Stimulated activated naive B cell treated with anti-CD40 and anti-IgM and Interleukin-4, amounts not matched to agents 10 μg/mL and 1 μg/mL and 100 μg/mL, for 72 hours (primary cell): ENCODE measurements around the gene MYH6.
"Not testable (repeated sequence)": the region's sequence is repeated elsewhere in the genome, so short reads cannot be mapped to it uniquely, and the experiment has no call there.

Source experiments
- ATAC-seq, 2 donors: fragments of 150-1000 bp; cut with Tn5 transposase; replicated peaks; 2 replicates each; pipeline ENCODE4 v1.10.0; 2021; ENCODE audit warnings: moderate library complexity in 1 of 2
- DNase-seq: peaks from one replicate; pipeline ENCODE4 v3.0.0; 2021
- H3K27ac Mint-ChIP-seq: one replicate; pipeline ENCODE4 v1.8.0; 2022; ENCODE audit warnings: mild to moderate bottlenecking, mixed read lengths
- H3K27me3 Mint-ChIP-seq, 2 donors: one replicate each; pipeline ENCODE4 v1.8.0; 2022; ENCODE audit warnings: mixed read lengths in 2 of 2
- H3K36me3 Mint-ChIP-seq, 2 donors: one replicate each; pipeline ENCODE4 v1.8.0; 2022; ENCODE audit warnings: mixed read lengths in 2 of 2, mild to moderate bottlenecking in 1 of 2
- H3K4me1 Mint-ChIP-seq, 2 donors: one replicate each; pipeline ENCODE4 v1.8.0; 2022; ENCODE audit warnings: mixed read lengths in 2 of 2, mild to moderate bottlenecking in 1 of 2
- H3K4me3 Mint-ChIP-seq, 2 donors: one replicate each; pipeline ENCODE4 v1.8.0; 2022; ENCODE audit warnings: mild to moderate bottlenecking in 2 of 2, mixed read lengths in 2 of 2, moderate library complexity in 1 of 2
- H3K9me3 Mint-ChIP-seq, 2 donors: one replicate each; pipeline ENCODE4 v1.8.0; 2022; ENCODE audit warnings: mixed read lengths in 2 of 2, mild to moderate bottlenecking in 1 of 2

MYH6 gene

GRCh38 chr14:23407516-23408306 lies at the start of gene MYH6:
Gene MYH6, minus strand, starts transcription at chr14:23408273. Its CDS starts 1,050 bp downstream, at chr14:23407223.
- Mint-ChIP-seq H3K9me3 (no peaks in the 10 kb centered on the region), H3K36me3 (no peaks in the 10 kb centered on the region), H3K27ac (no peak within 1 kb of the TSS), H3K4me3 (no peak within 1 kb of the TSS), H3K4me1 (peaks cover 26 to 27% of the 10 kb centered on the region in 2 donors), H3K27me3 (peaks cover 71 to 77% of the 10 kb centered on the region in 2 donors)
- ATAC-seq, result no peak
- no peak for DNase-seq

- H3K9me3 Mint-ChIP-seq, DNase-seq, ATAC-seq, H3K27ac Mint-ChIP-seq, H3K4me1 Mint-ChIP-seq, H3K36me3 Mint-ChIP-seq, H3K4me3 Mint-ChIP-seq: not testable (repeated sequence)
- peaks cover 35 to 39% of the 10 kb centered on the region in 2 donors for H3K27me3 Mint-ChIP-seq
Measured at GRCh38 chr14:23456883-23457586, 49.0 kb upstream of the MYH6 start.

- H3K9me3 Mint-ChIP-seq, result no peaks in the 10 kb centered on the region
- H3K36me3 Mint-ChIP-seq, result no peaks in the 10 kb centered on the region
- H3K27ac Mint-ChIP-seq, result no peak overlapping the region
- ATAC-seq (no peak), DNase-seq (no peak)
- H3K4me1 Mint-ChIP-seq, result no peaks in the 10 kb centered on the region
- H3K27me3 Mint-ChIP-seq, result peaks cover 42 to 45% of the 10 kb centered on the region in 2 donors
- H3K4me3 Mint-ChIP-seq, result no peak overlapping the region
Measured at GRCh38 chr14:23454445-23454856, 46.4 kb upstream of the MYH6 start.

DNA sequence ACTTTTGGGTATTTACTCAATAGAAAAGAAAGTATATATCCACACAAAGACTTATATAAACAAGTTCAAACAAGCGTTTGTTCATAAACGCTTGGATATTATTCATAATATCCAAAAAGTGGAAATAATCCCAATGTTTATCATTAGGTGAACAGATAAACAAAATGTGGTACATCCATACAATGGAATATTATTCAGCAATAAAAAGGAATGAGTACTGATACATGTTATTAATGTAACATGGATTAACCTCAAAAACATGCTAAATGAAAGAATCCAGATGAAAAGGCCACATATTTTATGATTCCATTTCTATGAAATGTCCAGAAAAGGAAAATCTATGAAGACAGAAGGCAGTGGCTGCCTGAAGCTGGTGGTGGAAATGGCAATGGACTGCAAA lies 44.2 kb upstream of the MYH6 start:
- no peaks in the 10 kb centered on the region for H3K4me1 Mint-ChIP-seq
- no peak for ATAC-seq
- no peaks in the 10 kb centered on the region for H3K9me3 Mint-ChIP-seq
- H3K36me3 Mint-ChIP-seq, result no peaks in the 10 kb centered on the region
- no peak for DNase-seq
- no peak overlapping the region for H3K27ac Mint-ChIP-seq
- peaks cover 40 to 46% of the 10 kb centered on the region in 2 donors for H3K27me3 Mint-ChIP-seq
- no peak overlapping the region for H3K4me3 Mint-ChIP-seq

DNA sequence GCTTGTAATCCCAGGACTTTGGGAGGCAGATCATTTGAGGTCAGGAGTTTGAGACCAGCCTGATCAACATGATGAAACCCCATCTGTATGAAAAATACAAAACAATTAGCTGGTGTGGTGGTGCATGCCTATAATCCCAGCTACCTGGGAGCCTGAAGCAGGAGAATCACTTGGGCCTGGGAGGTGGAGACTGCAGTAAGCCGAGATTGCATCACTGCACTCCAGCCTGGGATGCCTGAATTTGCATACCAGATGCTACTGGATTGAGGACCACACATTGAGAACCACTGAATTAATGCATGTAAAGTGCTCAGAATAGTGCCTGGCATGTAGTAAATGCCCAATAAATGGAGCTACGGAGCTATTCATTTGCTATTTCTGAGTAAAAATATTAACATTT lies 42.3 kb upstream of the MYH6 start:
- Mint-ChIP-seq H3K9me3 (no peaks in the 10 kb centered on the region), H3K4me1 (no peaks in the 10 kb centered on the region), H3K27ac (no peak overlapping the region), H3K36me3 (no peaks in the 10 kb centered on the region), H3K4me3 (no peak overlapping the region), H3K27me3 (peaks cover 40 to 46% of the 10 kb centered on the region in 2 donors)
- DNase-seq, result no peak
- ATAC-seq, result no peak

DNA sequence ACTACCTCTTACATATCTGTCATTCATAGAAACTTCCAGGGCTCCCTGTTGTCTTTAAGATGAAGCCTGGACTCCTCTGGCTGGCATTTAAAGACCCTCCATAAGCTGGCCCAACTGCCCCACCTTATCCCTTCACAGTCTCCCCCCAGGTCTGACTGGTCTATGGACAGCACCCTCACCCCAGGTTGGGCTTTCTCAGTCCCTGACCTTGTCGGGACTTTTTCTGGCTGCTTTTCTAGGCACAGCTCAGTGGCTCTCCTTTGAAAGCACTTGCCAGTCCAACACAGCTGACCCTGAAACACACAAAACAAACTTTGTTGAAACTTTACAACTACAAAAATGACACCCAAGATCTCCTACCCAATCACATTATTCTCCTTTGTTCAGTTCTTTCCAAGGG lies 41.2 kb upstream of the MYH6 start:
- Mint-ChIP-seq H3K36me3 (no peaks in the 10 kb centered on the region), H3K27me3 (peaks cover 30 to 38% of the 10 kb centered on the region in 2 donors), H3K9me3 (no peaks in the 10 kb centered on the region), H3K27ac (no peak overlapping the region), H3K4me1 (no peaks in the 10 kb centered on the region), H3K4me3 (no peak overlapping the region)
- no peak for DNase-seq
- ATAC-seq, result no peak

GRCh38 chr14:23447361-23448350 lies 39.6 kb upstream of the MYH6 start:
- ATAC-seq, result no peak
- H3K36me3 Mint-ChIP-seq, result no peaks in the 10 kb centered on the region
- no peaks in the 10 kb centered on the region for H3K9me3 Mint-ChIP-seq
- DNase-seq, result no peak
- no peak overlapping the region for H3K27ac Mint-ChIP-seq
- no peak overlapping the region for H3K4me3 Mint-ChIP-seq
- H3K27me3 Mint-ChIP-seq, result peaks cover 33 to 34% of the 10 kb centered on the region in 2 donors
- H3K4me1 Mint-ChIP-seq, result no peaks in the 10 kb centered on the region

GRCh38 chr14:23446291-23446851 lies 38.3 kb upstream of the MYH6 start:
- no peak overlapping the region for H3K4me3 Mint-ChIP-seq
- H3K9me3 Mint-ChIP-seq, result no peaks in the 10 kb centered on the region
- no peaks in the 10 kb centered on the region for H3K4me1 Mint-ChIP-seq
- H3K27ac Mint-ChIP-seq, result no peak overlapping the region
- no peaks in the 10 kb centered on the region for H3K36me3 Mint-ChIP-seq
- no peak for DNase-seq
- no peak for ATAC-seq
- peaks cover 35 to 39% of the 10 kb centered on the region in 2 donors for H3K27me3 Mint-ChIP-seq

GRCh38 chr14:23445773-23446172 lies 37.7 kb upstream of the MYH6 start:
- no peak overlapping the region for H3K27ac Mint-ChIP-seq

DNA sequence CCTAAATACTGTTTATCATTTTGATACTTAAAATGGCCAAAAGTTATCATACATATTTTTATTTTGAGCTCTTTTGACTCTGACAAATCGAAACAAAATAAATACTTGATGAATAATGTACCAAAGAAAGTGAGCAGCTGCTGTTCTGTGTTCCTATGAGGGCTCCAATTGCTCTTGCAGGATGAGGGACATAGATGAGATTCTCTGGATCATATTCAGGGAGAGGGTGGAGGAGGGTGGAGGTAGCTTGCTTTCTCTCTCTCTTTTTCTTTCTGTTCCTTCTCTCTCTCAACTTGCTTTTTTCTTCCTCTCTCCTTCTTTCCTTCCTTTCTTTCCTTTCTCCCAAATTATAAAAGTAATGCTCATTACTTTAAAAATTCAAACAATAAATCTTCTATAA lies 36.2 kb upstream of the MYH6 start:
- Mint-ChIP-seq H3K27ac (no peak overlapping the region), H3K27me3 (peaks cover 38% of the 10 kb centered on the region in 2 donors)
- no peak for ATAC-seq

More at GRCh38 chr14:23445773-23446172, 37.7 kb upstream of the MYH6 start:
- ATAC-seq, result no peak
- Mint-ChIP-seq H3K4me3 (no peak overlapping the region), H3K27me3 (peaks cover 38 to 41% of the 10 kb centered on the region in 2 donors), H3K4me1 (no peaks in the 10 kb centered on the region), H3K36me3 (no peaks in the 10 kb centered on the region), H3K9me3 (no peaks in the 10 kb centered on the region)
- DNase-seq, result no peak

GRCh38 chr14:23443881-23444280 lies 35.8 kb upstream of the MYH6 start:
- Mint-ChIP-seq H3K4me3 (no peak overlapping the region), H3K9me3 (no peaks in the 10 kb centered on the region), H3K36me3 (no peaks in the 10 kb centered on the region), H3K4me1 (no peaks in the 10 kb centered on the region), H3K27ac (no peak overlapping the region), H3K27me3 (peaks cover 33 to 34% of the 10 kb centered on the region in 2 donors)
- ATAC-seq, result no peak
- no peak for DNase-seq

More for the DNA sequence above, 36.2 kb upstream of the MYH6 start:
- DNase-seq, result no peak
- Mint-ChIP-seq H3K4me1 (no peaks in the 10 kb centered on the region), H3K4me3 (no peak overlapping the region), H3K9me3 (no peaks in the 10 kb centered on the region), H3K36me3 (no peaks in the 10 kb centered on the region)

DNA sequence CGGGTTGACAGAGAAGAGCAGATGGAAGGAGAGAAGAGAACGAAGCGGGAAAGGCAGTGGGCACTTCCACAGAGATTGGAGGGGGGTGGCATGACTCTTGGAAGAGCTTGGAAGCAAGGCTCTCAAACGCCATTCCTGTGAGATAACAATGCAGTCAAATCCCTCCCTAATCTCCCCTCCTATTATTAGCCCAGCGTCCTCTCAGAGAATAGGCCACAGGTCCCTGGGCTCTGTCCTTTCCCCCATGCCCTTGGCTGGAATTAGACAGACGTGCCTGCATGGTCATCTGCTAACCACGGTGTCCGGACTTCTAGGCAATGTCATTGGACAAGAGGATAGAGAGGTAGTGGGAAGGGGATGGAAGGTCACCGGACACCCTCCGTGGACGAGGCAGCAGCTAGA lies 35.3 kb upstream of the MYH6 start:
- Mint-ChIP-seq H3K4me3 (no peak overlapping the region), H3K27ac (no peak overlapping the region), H3K4me1 (no peaks in the 10 kb centered on the region), H3K36me3 (no peaks in the 10 kb centered on the region), H3K27me3 (peaks cover 29 to 33% of the 10 kb centered on the region in 2 donors), H3K9me3 (no peaks in the 10 kb centered on the region)
- DNase-seq (no peak), ATAC-seq (no peak)

- H3K27ac Mint-ChIP-seq, result no peak overlapping the region
- peaks cover 29 to 33% of the 10 kb centered on the region in 2 donors for H3K27me3 Mint-ChIP-seq
- DNase-seq (no peak), ATAC-seq (no peak)
- H3K9me3 Mint-ChIP-seq, result no peaks in the 10 kb centered on the region
- no peak overlapping the region for H3K4me3 Mint-ChIP-seq
- H3K4me1 Mint-ChIP-seq, result no peaks in the 10 kb centered on the region
- no peaks in the 10 kb centered on the region for H3K36me3 Mint-ChIP-seq
Measured at GRCh38 chr14:23442721-23443356, 34.8 kb upstream of the MYH6 start.
